Measurements from ENCODE around the gene ARID1B. TPM values are rescaled to one million over a fixed set of nuclear protein-coding genes. Genes with fewer than 3 reads are reported as not detected.

ARID1B gene
- total RNA-seq, 2 experiments from 2014 or later = 36.9 to 38.9 TPM

- no peaks in the 10 kb centered on the region for H3K4me1 Mint-ChIP-seq (ENCODE audit: low read depth)
- H3K27me3 Mint-ChIP-seq = no peaks in the 10 kb centered on the region
- peaks cover 10% of the 10 kb centered on the region for H3K36me3 Mint-ChIP-seq (ENCODE audit: low read depth)
- TF ChIP-seq, protein P1, sequence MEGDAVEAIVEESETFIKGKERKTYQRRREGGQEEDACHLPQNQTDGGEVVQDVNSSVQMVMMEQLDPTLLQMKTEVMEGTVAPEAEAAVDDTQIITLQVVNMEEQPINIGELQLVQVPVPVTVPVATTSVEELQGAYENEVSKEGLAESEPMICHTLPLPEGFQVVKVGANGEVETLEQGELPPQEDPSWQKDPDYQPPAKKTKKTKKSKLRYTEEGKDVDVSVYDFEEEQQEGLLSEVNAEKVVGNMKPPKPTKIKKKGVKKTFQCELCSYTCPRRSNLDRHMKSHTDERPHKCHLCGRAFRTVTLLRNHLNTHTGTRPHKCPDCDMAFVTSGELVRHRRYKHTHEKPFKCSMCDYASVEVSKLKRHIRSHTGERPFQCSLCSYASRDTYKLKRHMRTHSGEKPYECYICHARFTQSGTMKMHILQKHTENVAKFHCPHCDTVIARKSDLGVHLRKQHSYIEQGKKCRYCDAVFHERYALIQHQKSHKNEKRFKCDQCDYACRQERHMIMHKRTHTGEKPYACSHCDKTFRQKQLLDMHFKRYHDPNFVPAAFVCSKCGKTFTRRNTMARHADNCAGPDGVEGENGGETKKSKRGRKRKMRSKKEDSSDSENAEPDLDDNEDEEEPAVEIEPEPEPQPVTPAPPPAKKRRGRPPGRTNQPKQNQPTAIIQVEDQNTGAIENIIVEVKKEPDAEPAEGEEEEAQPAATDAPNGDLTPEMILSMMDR (IDR thresholded peaks at IDR 0.05) = no peak
- CTCF ChIA-PET = no interaction called here
- H3K9me3 Mint-ChIP-seq = no peaks in the 10 kb centered on the region
- no peak overlapping the region for H3K4me3 Mint-ChIP-seq
- DNase-seq (no peak), ATAC-seq (no peak)
- POLR2A ChIA-PET = interaction anchor here (1.0 kb wide), 1 partner anchor 23 kb away, joined by 3 read pairs; no protein-coding TSS in a partner anchor
- intact Hi-C loops (cut with micrococcal nuclease) = no loop called here
- H3K27ac Mint-ChIP-seq = no peak overlapping the region
These were observed 354.1 kb downstream of the ARID1B start for GRCh38 chr6:157131250-157131649.

DNA sequence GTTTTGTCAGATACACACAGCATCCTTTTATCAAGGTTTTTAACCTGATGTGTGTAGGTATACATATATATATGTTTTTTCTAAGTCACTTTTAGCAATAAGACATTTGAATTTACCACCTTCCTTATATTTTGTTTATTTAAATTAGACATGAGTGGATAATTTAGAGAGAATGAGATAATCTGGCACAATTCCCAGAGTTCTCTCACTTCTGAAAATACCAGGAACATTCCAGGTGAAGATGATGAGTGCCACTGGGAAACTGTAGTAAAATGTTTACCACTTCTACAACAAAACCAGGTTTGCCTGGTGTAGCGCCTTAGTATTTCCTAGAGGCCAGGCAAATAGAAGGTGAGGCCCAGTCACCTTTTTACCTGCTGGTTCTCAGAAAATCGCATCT is 356.7 kb downstream of the ARID1B start:
- DNase-seq (no peak), ATAC-seq (no peak)
- CTCF ChIA-PET = no interaction called here
- POLR2A ChIA-PET = no interaction called here
- Mint-ChIP-seq H3K36me3 (ENCODE audit: low read depth) (peaks cover 11% of the 10 kb centered on the region), H3K9me3 (no peaks in the 10 kb centered on the region), H3K4me1 (ENCODE audit: low read depth) (peaks cover 10% of the 10 kb centered on the region), H3K4me3 (no peak overlapping the region), H3K27me3 (no peaks in the 10 kb centered on the region), H3K27ac (no peak overlapping the region)
- intact Hi-C loops (cut with micrococcal nuclease) = no loop called here
- TF ChIP-seq, protein P1 (IDR thresholded peaks at IDR 0.05) = no peak

DNA sequence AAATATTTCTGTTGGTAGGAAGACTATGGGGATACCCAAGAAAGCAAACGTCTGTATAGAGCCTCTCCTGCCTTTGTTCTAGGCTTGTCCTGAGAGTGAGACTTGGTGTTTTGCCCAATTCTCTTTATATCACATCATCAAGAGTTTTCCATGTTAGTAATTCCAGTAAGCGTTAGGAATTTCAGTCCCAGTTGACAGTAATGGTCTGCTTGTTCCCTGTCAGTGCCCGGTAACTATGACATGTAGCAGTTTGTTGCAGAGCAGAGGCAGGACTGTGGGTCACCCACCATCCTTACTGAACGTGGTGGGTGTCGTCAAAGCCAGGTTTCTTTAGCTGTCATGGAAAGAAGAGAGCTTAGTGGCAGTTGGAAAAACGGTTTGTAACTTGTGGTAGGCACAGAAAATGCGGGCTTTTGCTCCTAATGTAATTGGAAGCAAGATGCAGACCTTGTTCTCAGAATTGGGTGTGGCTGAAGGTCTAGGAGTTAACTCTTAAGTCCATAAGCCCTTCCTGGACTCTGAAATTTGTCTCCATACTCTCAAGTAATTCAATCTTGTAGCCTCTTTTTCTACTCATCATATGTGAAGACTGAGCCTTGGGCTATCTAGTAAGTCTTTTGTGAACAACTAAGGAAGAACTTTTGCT is 357.3 kb downstream of the ARID1B start:
- ChIA-PET CTCF (no interaction called here), POLR2A (no interaction called here)
- peaks cover 10% of the 10 kb centered on the region for H3K4me1 Mint-ChIP-seq (ENCODE audit: low read depth)
- H3K36me3 Mint-ChIP-seq (ENCODE audit: low read depth) = peaks cover 11% of the 10 kb centered on the region
- no peaks in the 10 kb centered on the region for H3K27me3 Mint-ChIP-seq
- no peak overlapping the region for H3K4me3 Mint-ChIP-seq
- no peak for ATAC-seq
- DNase-seq = no peak
- intact Hi-C loops (cut with micrococcal nuclease) = no loop called here
- no peak overlapping the region for H3K27ac Mint-ChIP-seq
- no peaks in the 10 kb centered on the region for H3K9me3 Mint-ChIP-seq
- TF ChIP-seq, protein P1 (IDR thresholded peaks at IDR 0.05) = no peak

DNA sequence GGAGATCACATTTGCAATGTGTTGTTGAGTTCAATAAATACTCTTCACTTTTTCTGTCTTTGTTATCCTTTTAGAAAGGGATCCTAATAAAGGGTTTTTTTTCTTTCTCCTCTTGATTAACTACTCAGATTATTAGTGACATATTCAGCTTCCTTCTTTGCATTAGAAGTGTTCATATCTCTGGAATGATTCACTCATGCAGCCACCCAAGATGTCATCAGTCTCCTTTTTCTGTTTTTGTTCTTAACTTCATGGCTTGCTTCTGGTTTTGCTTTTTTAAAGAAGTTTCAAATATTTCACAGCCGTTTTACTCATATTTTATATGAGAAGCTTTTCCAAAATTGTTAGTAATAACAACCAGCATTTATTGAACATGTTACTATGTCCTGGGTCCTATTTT is 358.5 kb downstream of the ARID1B start:
- Mint-ChIP-seq H3K27ac (no peak overlapping the region), H3K4me3 (no peak overlapping the region), H3K4me1 (ENCODE audit: low read depth) (peaks cover 10% of the 10 kb centered on the region), H3K36me3 (ENCODE audit: low read depth) (peaks cover 13% of the 10 kb centered on the region), H3K9me3 (no peaks in the 10 kb centered on the region), H3K27me3 (no peaks in the 10 kb centered on the region)
- ChIA-PET POLR2A (interaction anchor here (0.6 kb wide), 1 partner anchor 14 kb away, joined by 3 read pairs; no protein-coding TSS in a partner anchor), CTCF (no interaction called here)
- TF ChIP-seq, protein P1 (IDR thresholded peaks at IDR 0.05) = no peak
- intact Hi-C loops (cut with micrococcal nuclease) = no loop called here
- DNase-seq (no peak), ATAC-seq (no peak)

DNA sequence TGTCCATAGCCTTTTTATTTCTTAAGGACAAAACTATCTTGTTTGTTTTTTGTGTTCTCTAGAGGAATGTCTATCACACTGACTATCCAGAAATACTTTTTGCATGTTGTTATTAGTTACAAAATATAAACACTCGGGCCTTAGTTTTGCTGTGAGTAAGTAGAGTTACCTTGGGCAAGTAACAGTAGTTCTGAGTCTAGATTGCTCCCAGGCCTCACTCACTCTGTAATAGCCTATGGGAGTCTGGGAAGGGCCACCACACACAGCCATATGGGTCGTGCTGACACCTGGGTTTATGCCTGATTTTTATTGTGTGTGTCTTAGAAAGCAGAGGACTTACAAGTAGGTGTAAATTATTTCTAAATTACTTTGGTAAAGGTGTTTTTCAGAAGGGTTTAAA is 360.3 kb downstream of the ARID1B start:
- TF ChIP-seq, protein P1 (IDR thresholded peaks at IDR 0.05) = no peak
- intact Hi-C loops (cut with micrococcal nuclease) = no loop called here
- ATAC-seq (no peak), DNase-seq (no peak)
- Mint-ChIP-seq H3K36me3 (ENCODE audit: low read depth) (peaks cover 20% of the 10 kb centered on the region), H3K4me3 (no peak overlapping the region), H3K9me3 (no peaks in the 10 kb centered on the region), H3K27ac (no peak overlapping the region), H3K27me3 (no peaks in the 10 kb centered on the region), H3K4me1 (ENCODE audit: low read depth) (peaks cover 10% of the 10 kb centered on the region)
- ChIA-PET POLR2A (no interaction called here), CTCF (no interaction called here)

Measured in activated CD8-positive, alpha-beta T cell treated with anti-CD3 and anti-CD28 coated beads for 36 hours (primary cell).